ENCODE measurements around the gene GARIN5B. TPM values are rescaled to one million over a fixed set of nuclear protein-coding genes. Genes with fewer than 3 reads are reported as not detected.

Gene GARIN5B
- total and polyA plus RNA-seq, 2 of the 13 experiments (the other 11 are each of a cell fraction or from before 2014, with no cell fraction given), result not detected

DNA sequence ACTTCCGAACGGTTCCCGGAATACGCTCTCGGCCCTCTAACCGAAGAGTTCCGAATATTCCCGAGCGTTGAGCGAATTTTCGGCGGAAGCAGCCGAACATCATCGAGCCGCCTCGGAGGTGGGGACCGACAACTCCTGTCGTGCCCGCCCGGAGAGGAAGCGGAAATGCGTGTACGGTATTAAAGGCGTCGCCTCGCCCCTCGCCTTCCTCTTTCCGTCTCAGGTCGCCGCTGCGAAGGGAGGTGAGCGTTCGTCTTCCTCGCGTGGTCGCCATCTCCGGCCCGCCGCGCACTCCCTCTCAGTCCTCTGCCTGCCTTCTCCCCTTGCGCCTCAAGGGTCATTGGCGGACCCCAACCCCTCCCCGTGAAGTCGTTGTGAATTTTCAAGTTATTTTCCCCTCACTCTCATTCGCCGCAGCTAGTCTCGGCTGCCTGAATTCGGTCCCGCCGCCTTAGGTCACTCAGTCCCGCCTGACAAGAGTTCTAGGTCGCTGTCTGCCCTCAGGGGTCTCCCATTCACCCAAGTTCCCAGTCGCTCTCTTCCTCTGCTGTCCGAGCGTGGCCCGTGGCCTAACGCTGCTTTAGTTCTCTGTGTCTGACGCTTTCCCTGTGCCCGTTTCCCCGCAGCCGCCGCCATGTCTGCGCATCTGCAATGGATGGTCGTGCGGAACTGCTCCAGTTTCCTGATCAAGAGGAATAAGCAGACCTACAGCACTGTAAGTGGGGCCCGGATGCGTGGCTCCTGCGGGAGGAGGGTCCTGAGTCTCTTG lies 22.8 kb upstream of the GARIN5B start, which contains the start of gene RPL28 (continued):
- TF ChIP-seq, protein P1, sequence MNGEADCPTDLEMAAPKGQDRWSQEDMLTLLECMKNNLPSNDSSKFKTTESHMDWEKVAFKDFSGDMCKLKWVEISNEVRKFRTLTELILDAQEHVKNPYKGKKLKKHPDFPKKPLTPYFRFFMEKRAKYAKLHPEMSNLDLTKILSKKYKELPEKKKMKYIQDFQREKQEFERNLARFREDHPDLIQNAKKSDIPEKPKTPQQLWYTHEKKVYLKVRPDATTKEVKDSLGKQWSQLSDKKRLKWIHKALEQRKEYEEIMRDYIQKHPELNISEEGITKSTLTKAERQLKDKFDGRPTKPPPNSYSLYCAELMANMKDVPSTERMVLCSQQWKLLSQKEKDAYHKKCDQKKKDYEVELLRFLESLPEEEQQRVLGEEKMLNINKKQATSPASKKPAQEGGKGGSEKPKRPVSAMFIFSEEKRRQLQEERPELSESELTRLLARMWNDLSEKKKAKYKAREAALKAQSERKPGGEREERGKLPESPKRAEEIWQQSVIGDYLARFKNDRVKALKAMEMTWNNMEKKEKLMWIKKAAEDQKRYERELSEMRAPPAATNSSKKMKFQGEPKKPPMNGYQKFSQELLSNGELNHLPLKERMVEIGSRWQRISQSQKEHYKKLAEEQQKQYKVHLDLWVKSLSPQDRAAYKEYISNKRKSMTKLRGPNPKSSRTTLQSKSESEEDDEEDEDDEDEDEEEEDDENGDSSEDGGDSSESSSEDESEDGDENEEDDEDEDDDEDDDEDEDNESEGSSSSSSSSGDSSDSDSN (CRISPR knock-in tag; IDR thresholded peaks at IDR 0.05), result peak; percentile 86
- TF ChIP-seq ZNF12 (CRISPR knock-in tag; IDR thresholded peaks at IDR 0.05) (0 out of 2 replicates have a peak, but pooled peaks have one; percentile 54), NFATC3 (CRISPR knock-in tag; IDR thresholded peaks at IDR 0.05) (no peak), RCOR2 (CRISPR knock-in tag; IDR thresholded peaks at IDR 0.05) (no peak), GTF3A (CRISPR knock-in tag; conservative IDR thresholded peaks at IDR 0.05) (no peak), ZFYVE20 (CRISPR knock-in tag; IDR thresholded peaks at IDR 0.05; ENCODE audit: borderline replicate concordance, low read depth) (no peak), ZNF605 (CRISPR knock-in tag; IDR thresholded peaks at IDR 0.05) (peak; percentile 71; the same call in 1 of the 2 replicates), MAFF (IDR thresholded peaks at IDR 0.05; ENCODE audit: low read depth, low read length) (no peak), NAIF1 (CRISPR knock-in tag; IDR thresholded peaks at IDR 0.05; ENCODE audit: borderline replicate concordance) (no peak), ZNF282 (IDR thresholded peaks at IDR 0.05; ENCODE audit: partially characterized antibody) (no peak), ZNF562 (CRISPR knock-in tag; IDR thresholded peaks at IDR 0.05; ENCODE audit: borderline replicate concordance) (no peak), FOXM1 (CRISPR knock-in tag; IDR thresholded peaks at IDR 0.05) (no peak), RORA (CRISPR knock-in tag; IDR thresholded peaks at IDR 0.05) (no peak), STAT5B (CRISPR knock-in tag; IDR thresholded peaks at IDR 0.05) (0 out of 2 replicates have a peak, but pooled peaks have one; percentile 66), SRSF9 (IDR thresholded peaks at IDR 0.05; ENCODE audit: borderline replicate concordance, insufficient read depth, low read depth, low read length, poor library complexity, severe bottlenecking) (no peak), ZBTB38 (CRISPR knock-in tag; IDR thresholded peaks at IDR 0.05) (peak; percentile 65; the same call in 1 of the 2 replicates), ZBTB3 (CRISPR knock-in tag; IDR thresholded peaks at IDR 0.05; ENCODE audit: borderline replicate concordance, low read depth) (no peak)
- TF ChIP-seq, protein P2, sequence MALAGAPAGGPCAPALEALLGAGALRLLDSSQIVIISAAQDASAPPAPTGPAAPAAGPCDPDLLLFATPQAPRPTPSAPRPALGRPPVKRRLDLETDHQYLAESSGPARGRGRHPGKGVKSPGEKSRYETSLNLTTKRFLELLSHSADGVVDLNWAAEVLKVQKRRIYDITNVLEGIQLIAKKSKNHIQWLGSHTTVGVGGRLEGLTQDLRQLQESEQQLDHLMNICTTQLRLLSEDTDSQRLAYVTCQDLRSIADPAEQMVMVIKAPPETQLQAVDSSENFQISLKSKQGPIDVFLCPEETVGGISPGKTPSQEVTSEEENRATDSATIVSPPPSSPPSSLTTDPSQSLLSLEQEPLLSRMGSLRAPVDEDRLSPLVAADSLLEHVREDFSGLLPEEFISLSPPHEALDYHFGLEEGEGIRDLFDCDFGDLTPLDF (CRISPR knock-in tag; IDR thresholded peaks at IDR 0.05), result no peak
- TF ChIP-seq, protein P3, sequence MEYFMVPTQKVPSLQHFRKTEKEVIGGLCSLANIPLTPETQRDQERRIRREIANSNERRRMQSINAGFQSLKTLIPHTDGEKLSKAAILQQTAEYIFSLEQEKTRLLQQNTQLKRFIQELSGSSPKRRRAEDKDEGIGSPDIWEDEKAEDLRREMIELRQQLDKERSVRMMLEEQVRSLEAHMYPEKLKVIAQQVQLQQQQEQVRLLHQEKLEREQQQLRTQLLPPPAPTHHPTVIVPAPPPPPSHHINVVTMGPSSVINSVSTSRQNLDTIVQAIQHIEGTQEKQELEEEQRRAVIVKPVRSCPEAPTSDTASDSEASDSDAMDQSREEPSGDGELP (IDR thresholded peaks at IDR 0.05; ENCODE audit: borderline replicate concordance, low read depth), result no peak
- TF ChIP-seq, protein P4, sequence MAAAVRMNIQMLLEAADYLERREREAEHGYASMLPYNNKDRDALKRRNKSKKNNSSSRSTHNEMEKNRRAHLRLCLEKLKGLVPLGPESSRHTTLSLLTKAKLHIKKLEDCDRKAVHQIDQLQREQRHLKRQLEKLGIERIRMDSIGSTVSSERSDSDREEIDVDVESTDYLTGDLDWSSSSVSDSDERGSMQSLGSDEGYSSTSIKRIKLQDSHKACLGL (CRISPR knock-in tag; IDR thresholded peaks at IDR 0.05), result peak; percentile 78
- TF ChIP-seq, protein P5, sequence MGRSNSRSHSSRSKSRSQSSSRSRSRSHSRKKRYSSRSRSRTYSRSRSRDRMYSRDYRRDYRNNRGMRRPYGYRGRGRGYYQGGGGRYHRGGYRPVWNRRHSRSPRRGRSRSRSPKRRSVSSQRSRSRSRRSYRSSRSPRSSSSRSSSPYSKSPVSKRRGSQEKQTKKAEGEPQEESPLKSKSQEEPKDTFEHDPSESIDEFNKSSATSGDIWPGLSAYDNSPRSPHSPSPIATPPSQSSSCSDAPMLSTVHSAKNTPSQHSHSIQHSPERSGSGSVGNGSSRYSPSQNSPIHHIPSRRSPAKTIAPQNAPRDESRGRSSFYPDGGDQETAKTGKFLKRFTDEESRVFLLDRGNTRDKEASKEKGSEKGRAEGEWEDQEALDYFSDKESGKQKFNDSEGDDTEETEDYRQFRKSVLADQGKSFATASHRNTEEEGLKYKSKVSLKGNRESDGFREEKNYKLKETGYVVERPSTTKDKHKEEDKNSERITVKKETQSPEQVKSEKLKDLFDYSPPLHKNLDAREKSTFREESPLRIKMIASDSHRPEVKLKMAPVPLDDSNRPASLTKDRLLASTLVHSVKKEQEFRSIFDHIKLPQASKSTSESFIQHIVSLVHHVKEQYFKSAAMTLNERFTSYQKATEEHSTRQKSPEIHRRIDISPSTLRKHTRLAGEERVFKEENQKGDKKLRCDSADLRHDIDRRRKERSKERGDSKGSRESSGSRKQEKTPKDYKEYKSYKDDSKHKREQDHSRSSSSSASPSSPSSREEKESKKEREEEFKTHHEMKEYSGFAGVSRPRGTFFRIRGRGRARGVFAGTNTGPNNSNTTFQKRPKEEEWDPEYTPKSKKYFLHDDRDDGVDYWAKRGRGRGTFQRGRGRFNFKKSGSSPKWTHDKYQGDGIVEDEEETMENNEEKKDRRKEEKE (IDR thresholded peaks at IDR 0.05), result no peak
